ENCODE results near the gene AVEN. TPM values are rescaled to one million over a fixed set of nuclear protein-coding genes. Genes with fewer than 3 reads are reported as not detected.
A peak's percentile ranks its signal among the peaks of the same experiment; 100 is the strongest.
"Not testable (repeated sequence)": the region's sequence is repeated elsewhere in the genome, so short reads cannot be mapped to it uniquely, and the experiment has no call there.

Gene AVEN
- total and polyA plus RNA-seq, 12 donors: 6.9 to 22.9 (median 13.7) TPM

- H3K36me3 ChIP-seq (replicated peaks in 1 of 2): no peaks in the 10 kb centered on the region
- H3K27me3 ChIP-seq: no peaks in the 10 kb centered on the region
- H3K4me1 ChIP-seq (replicated peaks in 1 of 2): no peaks in the 10 kb centered on the region
- peak; percentile 26 to 62 (median 52) for DNase-seq
- intact Hi-C loops (cut with DNase I): no loop called here
- no peak overlapping the region for H3K4me3 ChIP-seq
- peak overlapping the region in 3 of 5 donors; percentile 17 to 84 (median 25) for H3K27ac ChIP-seq
- WGBS, 4 donors: 47 to 61% (median 50%) methylated on average over 8 of the region's 8 CpGs
- H3K9me3 ChIP-seq (replicated peaks in 1 of 3): no peaks in the 10 kb centered on the region
- TF ChIP-seq POLR2A (IDR thresholded peaks at IDR 0.05): no peak
- TF ChIP-seq, protein P1, sequence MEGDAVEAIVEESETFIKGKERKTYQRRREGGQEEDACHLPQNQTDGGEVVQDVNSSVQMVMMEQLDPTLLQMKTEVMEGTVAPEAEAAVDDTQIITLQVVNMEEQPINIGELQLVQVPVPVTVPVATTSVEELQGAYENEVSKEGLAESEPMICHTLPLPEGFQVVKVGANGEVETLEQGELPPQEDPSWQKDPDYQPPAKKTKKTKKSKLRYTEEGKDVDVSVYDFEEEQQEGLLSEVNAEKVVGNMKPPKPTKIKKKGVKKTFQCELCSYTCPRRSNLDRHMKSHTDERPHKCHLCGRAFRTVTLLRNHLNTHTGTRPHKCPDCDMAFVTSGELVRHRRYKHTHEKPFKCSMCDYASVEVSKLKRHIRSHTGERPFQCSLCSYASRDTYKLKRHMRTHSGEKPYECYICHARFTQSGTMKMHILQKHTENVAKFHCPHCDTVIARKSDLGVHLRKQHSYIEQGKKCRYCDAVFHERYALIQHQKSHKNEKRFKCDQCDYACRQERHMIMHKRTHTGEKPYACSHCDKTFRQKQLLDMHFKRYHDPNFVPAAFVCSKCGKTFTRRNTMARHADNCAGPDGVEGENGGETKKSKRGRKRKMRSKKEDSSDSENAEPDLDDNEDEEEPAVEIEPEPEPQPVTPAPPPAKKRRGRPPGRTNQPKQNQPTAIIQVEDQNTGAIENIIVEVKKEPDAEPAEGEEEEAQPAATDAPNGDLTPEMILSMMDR (IDR thresholded peaks at IDR 0.05): no peak
These were observed 213.6 kb downstream of the AVEN start for GRCh38 chr15:33825453-33825852.

GRCh38 chr15:33823119-33823518, 215.9 kb downstream of the AVEN start:
- 81 to 91% (median 88%) methylated on average over 3 of the region's 3 CpGs for WGBS, 4 donors
- DNase-seq: no peak
- Histone ChIP-seq H3K9me3 (replicated peaks in 1 of 3) (no peaks in the 10 kb centered on the region), H3K27ac (no peak overlapping the region), H3K27me3 (no peaks in the 10 kb centered on the region), H3K36me3 (replicated peaks in 1 of 2) (no peaks in the 10 kb centered on the region), H3K4me1 (replicated peaks in 1 of 2) (no peaks in the 10 kb centered on the region), H3K4me3 (no peak overlapping the region)
- intact Hi-C loops (cut with DNase I): no loop called here
- TF ChIP-seq POLR2A (IDR thresholded peaks at IDR 0.05): no peak
- TF ChIP-seq, protein P1 (IDR thresholded peaks at IDR 0.05): no peak

GRCh38 chr15:33822479-33822878, 216.5 kb downstream of the AVEN start:
- Histone ChIP-seq H3K4me3 (no peak overlapping the region), H3K27ac (no peak overlapping the region), H3K27me3 (no peaks in the 10 kb centered on the region), H3K4me1 (replicated peaks in 1 of 2) (no peaks in the 10 kb centered on the region), H3K36me3 (replicated peaks in 1 of 2) (no peaks in the 10 kb centered on the region), H3K9me3 (replicated peaks in 1 of 3) (no peaks in the 10 kb centered on the region)
- no peak for DNase-seq
- TF ChIP-seq, protein P1 (IDR thresholded peaks at IDR 0.05): no peak
- intact Hi-C loops (cut with DNase I): no loop called here
- WGBS, 4 donors: 49 to 67% (median 62%) methylated on average over 4 of the region's 4 CpGs

DNA sequence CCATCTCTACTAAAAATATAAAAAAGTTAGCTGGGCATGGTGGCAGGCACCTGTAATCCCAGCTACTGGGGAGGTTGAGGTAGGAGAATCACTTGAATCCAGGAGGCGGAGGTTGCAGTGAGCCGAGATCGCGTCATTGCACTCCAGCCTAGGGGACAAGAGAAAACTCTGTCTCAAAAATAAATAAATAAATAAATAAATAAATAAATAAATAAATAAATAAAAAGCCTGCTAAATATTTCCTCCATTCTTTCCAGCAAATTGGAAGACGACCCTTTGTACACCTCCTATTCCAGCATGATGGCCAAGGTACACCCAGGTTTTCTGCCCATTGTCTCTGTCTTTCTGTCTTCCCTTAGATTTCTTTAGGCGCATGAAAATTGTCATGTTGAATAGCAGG, 219.5 kb downstream of the AVEN start:
- H3K27me3 ChIP-seq; H3K4me1 ChIP-seq (replicated peaks in 1 of 2); H3K9me3 ChIP-seq (replicated peaks in 1 of 3); H3K27ac ChIP-seq; intact Hi-C loops (cut with DNase I); H3K4me3 ChIP-seq; H3K36me3 ChIP-seq (replicated peaks in 1 of 2); DNase-seq: not testable (repeated sequence)
- 93 to 97% (median 97%) methylated on average over 6 of the region's 6 CpGs for WGBS, 4 donors

Other genes with a start within 250 kb of the AVEN start
- under 1 TPM in 1 of 9 donors, not detected in 8; under 0.01 TPM for gene CHRM5, start 70.7 kb downstream of the AVEN start, total RNA-seq
- gene CHRM5, start 70.7 kb downstream of the AVEN start, polyA plus RNA-seq: under 1 TPM in 1 of 3 donors, not detected in 2; 0.15 TPM
- 100 to 1,000 TPM in 3 of 9 donors, 10 to 100 TPM in 6; 62.4 to 127 (median 88.2) TPM for gene EMC7, start 62.7 kb upstream of the AVEN start, total RNA-seq
- gene EMC7, start 62.7 kb upstream of the AVEN start, polyA plus RNA-seq: 100 to 1,000 TPM in 2 of 3 donors, 10 to 100 TPM in 1; 36.4 to 268 (median 128) TPM
- 1 to 10 TPM in 7 of 9 donors, under 1 TPM in 2; 0.30 to 3.0 (median 1.6) TPM for gene PGBD4, start 62.9 kb upstream of the AVEN start, total RNA-seq
- gene PGBD4, start 62.9 kb upstream of the AVEN start, polyA plus RNA-seq: 1 to 10 TPM in 2 of 3 donors, under 1 TPM in 1; 0.40 to 1.8 (median 1.1) TPM
- 10 to 100 TPM; 10.3 to 63.9 (median 27.2) TPM for gene KATNBL1, start 170.9 kb upstream of the AVEN start, total RNA-seq
- 10 to 100 TPM; 16.1 to 23.6 (median 19.7) TPM for gene KATNBL1, start 170.9 kb upstream of the AVEN start, polyA plus RNA-seq
- gene EMC4, start 185.8 kb upstream of the AVEN start, total RNA-seq: 100 to 1,000 TPM; 103 to 287 (median 139) TPM
- 100 to 1,000 TPM in 2 of 3 donors, 10 to 100 TPM in 1; 95.2 to 178 (median 158) TPM for gene EMC4, start 185.8 kb upstream of the AVEN start, polyA plus RNA-seq